ENCODE data around the gene TEX35.

GRCh38 chr1:178530037-178530402 lies 17.1 kb downstream of the TEX35 start:
- TF ChIP-seq SUZ12 (IDR thresholded peaks at IDR 0.05; ENCODE audit: extremely low read depth, insufficient read depth, insufficient read length) (no peak), ZNF274 (IDR thresholded peaks at IDR 0.05; ENCODE audit: low read depth, low read length) (no peak)

Data from NT2/D1 (cell line).